Measurements from ENCODE around the gene XYLT1.

XYLT1 gene

GRCh38 chr16:17451843-17452242 lies 18.9 kb downstream of the XYLT1 start:
- H3K4me3 ChIP-seq (ENCODE audit: low read depth, low read length): no peak overlapping the region
- DNase-seq (ENCODE audit: low read depth): no peak
- TF ChIP-seq CTCF (IDR thresholded peaks at IDR 0.05; ENCODE audit: low read depth, low read length, missing control alignments): no peak

- no peak overlapping the region for H3K4me3 ChIP-seq (ENCODE audit: low read depth, low read length)
- no peak for TF ChIP-seq CTCF (IDR thresholded peaks at IDR 0.05; ENCODE audit: low read depth, low read length, missing control alignments)
- no peak for DNase-seq (ENCODE audit: low read depth)
These were observed 20.5 kb downstream of the XYLT1 start for GRCh38 chr16:17450291-17450690.

GRCh38 chr16:17448640-17449638 lies 21.8 kb downstream of the XYLT1 start:
- DNase-seq (ENCODE audit: low read depth): no peak
- no peak overlapping the region for H3K4me3 ChIP-seq (ENCODE audit: low read depth, low read length)
- TF ChIP-seq CTCF (IDR thresholded peaks at IDR 0.05; ENCODE audit: low read depth, low read length, missing control alignments): no peak

- no peak for TF ChIP-seq CTCF (IDR thresholded peaks at IDR 0.05; ENCODE audit: low read depth, low read length, missing control alignments)
- no peak overlapping the region for H3K4me3 ChIP-seq (ENCODE audit: low read depth, low read length)
- no peak for DNase-seq (ENCODE audit: low read depth)
These were observed 23.6 kb downstream of the XYLT1 start for GRCh38 chr16:17447101-17447569.

GRCh38 chr16:17446661-17447060 lies 24.1 kb downstream of the XYLT1 start:
- H3K4me3 ChIP-seq (ENCODE audit: low read depth, low read length): no peak overlapping the region
- TF ChIP-seq CTCF (IDR thresholded peaks at IDR 0.05; ENCODE audit: low read depth, low read length, missing control alignments): no peak
- no peak for DNase-seq (ENCODE audit: low read depth)

GRCh38 chr16:17445421-17445820 lies 25.3 kb downstream of the XYLT1 start:
- DNase-seq (ENCODE audit: low read depth): no peak
- H3K4me3 ChIP-seq (ENCODE audit: low read depth, low read length): no peak overlapping the region
- TF ChIP-seq CTCF (IDR thresholded peaks at IDR 0.05; ENCODE audit: low read depth, low read length, missing control alignments): no peak
